Measurements from ENCODE around the gene STK24. TPM values are rescaled to one million over a fixed set of nuclear protein-coding genes. Genes with fewer than 3 reads are reported as not detected.
"Not testable (repeated sequence)": the region's sequence is repeated elsewhere in the genome, so short reads cannot be mapped to it uniquely, and the experiment has no call there.

Gene STK24
- total RNA-seq, 6 experiments from 2014 or later: 72.2 to 89.8 (median 80.5) TPM

- DNase-seq: no peak
- H3K4me3 Mint-ChIP-seq: no peak overlapping the region
- no peak for TF ChIP-seq CTCF (IDR thresholded peaks at IDR 0.05)
- peaks cover 10% of the 10 kb centered on the region for H3K27me3 Mint-ChIP-seq (ENCODE audit: insufficient read depth)
- no peak overlapping the region for H3K27ac Mint-ChIP-seq
- no peaks in the 10 kb centered on the region; the same call in 1 of the 2 replicates for H3K36me3 Mint-ChIP-seq (ENCODE audit: low read depth)
- peaks cover 7% of the 10 kb centered on the region; the same call in 1 of the 2 replicates for H3K4me1 Mint-ChIP-seq (ENCODE audit: low read depth)
- peaks cover 6% of the 10 kb centered on the region; the same call in 1 of the 2 replicates for H3K9me3 Mint-ChIP-seq
These were observed 18.2 kb upstream of the STK24 start for GRCh38 chr13:98595134-98595533.

GRCh38 chr13:98592362-98592732, 15.4 kb upstream of the STK24 start:
- no peak for TF ChIP-seq CTCF (IDR thresholded peaks at IDR 0.05)
- no peak overlapping the region for H3K4me3 Mint-ChIP-seq
- H3K27me3 Mint-ChIP-seq (ENCODE audit: insufficient read depth): peaks cover 14% of the 10 kb centered on the region
- no peaks in the 10 kb centered on the region for H3K4me1 Mint-ChIP-seq (ENCODE audit: low read depth)
- no peak overlapping the region for H3K27ac Mint-ChIP-seq
- peaks cover 5% of the 10 kb centered on the region for H3K36me3 Mint-ChIP-seq (ENCODE audit: low read depth)
- DNase-seq: no peak
- H3K9me3 Mint-ChIP-seq: peaks cover 10% of the 10 kb centered on the region; the same call in 1 of the 2 replicates

GRCh38 chr13:98591721-98592361, 14.9 kb upstream of the STK24 start:
- Mint-ChIP-seq H3K4me1 (ENCODE audit: low read depth) (no peaks in the 10 kb centered on the region), H3K27me3 (ENCODE audit: insufficient read depth) (peaks cover 14% of the 10 kb centered on the region), H3K4me3 (no peak overlapping the region), H3K9me3 (peaks cover 10% of the 10 kb centered on the region; the same call in 1 of the 2 replicates), H3K36me3 (ENCODE audit: low read depth) (peaks cover 5% of the 10 kb centered on the region), H3K27ac (no peak overlapping the region)
- DNase-seq: no peak
- no peak for TF ChIP-seq CTCF (IDR thresholded peaks at IDR 0.05)

- not testable (repeated sequence) for DNase-seq; H3K4me3 Mint-ChIP-seq; H3K4me1 Mint-ChIP-seq (ENCODE audit: low read depth); H3K9me3 Mint-ChIP-seq; H3K27ac Mint-ChIP-seq; H3K36me3 Mint-ChIP-seq (ENCODE audit: low read depth)
- peaks cover 11% of the 10 kb centered on the region for H3K27me3 Mint-ChIP-seq (ENCODE audit: insufficient read depth)
These were observed 13.6 kb upstream of the STK24 start for GRCh38 chr13:98590471-98590870.

GRCh38 chr13:98589516-98589915, 12.6 kb upstream of the STK24 start:
- not testable (repeated sequence) for H3K9me3 Mint-ChIP-seq; H3K27ac Mint-ChIP-seq; H3K4me1 Mint-ChIP-seq (ENCODE audit: low read depth); H3K36me3 Mint-ChIP-seq (ENCODE audit: low read depth); H3K4me3 Mint-ChIP-seq; DNase-seq
- H3K27me3 Mint-ChIP-seq (ENCODE audit: insufficient read depth): peaks cover 11% of the 10 kb centered on the region

- Mint-ChIP-seq H3K4me3 (no peak overlapping the region), H3K9me3 (peaks cover 10% of the 10 kb centered on the region; the same call in 1 of the 2 replicates), H3K36me3 (ENCODE audit: low read depth) (peaks cover 5% of the 10 kb centered on the region), H3K27me3 (ENCODE audit: insufficient read depth) (peaks cover 7% of the 10 kb centered on the region), H3K27ac (no peak overlapping the region), H3K4me1 (ENCODE audit: low read depth) (peaks cover 31% of the 10 kb centered on the region)
- DNase-seq: no peak
- no peak for TF ChIP-seq CTCF (IDR thresholded peaks at IDR 0.05)
These were observed 9.8 kb upstream of the STK24 start for GRCh38 chr13:98586400-98587345.
